CD4-positive, alpha-beta T cell treated with Interleukin-17A for 4 hours (primary cell): ENCODE results near the gene BRI3.

Experiments used
- DNase-seq: peaks from one replicate; pipeline ENCODE4 v3.0.0-alpha.2; 2020; ENCODE audit warnings: mixed read lengths

BRI3 gene

DNA sequence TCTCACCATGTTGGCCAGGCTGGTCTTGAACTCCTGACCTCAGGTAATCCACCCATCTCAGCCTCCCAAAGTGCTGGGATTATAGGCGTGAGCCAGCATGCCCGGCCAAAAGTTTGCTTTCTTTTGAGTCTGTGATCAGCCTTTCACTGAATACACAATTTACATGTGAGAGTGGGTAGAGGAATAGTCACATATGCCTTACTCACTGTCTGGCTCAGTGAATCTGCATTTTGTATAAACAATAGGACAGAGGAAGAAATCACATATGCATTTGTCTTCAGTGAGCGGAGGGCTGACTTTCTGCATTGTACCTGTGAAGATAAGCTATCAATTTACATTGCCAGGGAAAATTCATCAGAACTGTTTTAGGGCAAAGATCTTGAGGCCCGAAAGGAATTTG lies 27.0 kb upstream of the BRI3 start:
- DNase-seq = no peak

GRCh38 chr7:98254951-98255610 lies 26.4 kb upstream of the BRI3 start:
- no peak for DNase-seq

DNA sequence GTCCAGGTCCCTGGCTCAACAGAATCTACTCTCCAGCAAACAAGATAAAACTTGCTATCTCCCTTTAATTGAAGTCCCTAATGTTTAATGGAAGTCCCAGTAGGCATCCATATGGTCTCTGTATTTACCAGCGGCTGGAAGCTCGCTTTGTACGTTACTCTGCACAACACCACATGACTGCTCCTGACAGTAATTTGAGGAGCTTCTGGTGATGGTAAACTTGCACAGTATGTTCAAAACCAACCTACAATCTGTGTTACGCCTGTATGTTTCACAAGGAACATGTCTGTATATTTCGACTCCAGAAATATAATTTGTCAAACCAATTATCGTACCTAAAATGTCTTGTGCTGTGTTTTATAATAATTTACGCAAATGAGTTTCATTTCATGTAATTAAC lies 25.1 kb upstream of the BRI3 start:
- no peak for DNase-seq

DNA sequence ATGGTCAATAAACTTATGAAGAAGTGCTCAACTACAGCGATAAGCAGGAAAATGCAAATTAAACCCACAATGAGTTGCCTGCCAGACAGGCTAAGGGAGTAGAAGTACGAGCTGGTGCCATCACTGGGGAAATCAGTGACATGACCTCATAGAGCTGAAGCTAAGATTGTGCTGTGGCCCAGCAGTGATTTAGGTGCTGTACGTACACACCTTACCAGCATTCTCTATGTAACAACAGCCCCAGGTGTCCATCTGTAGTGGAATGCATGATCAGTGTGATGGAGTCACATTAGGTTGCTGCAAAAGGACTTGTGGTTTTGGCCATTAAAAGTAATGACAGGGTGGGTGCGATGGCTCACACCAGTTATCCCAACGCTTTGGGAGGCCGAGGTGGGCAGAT lies 23.8 kb upstream of the BRI3 start:
- no peak for DNase-seq

- no peak for DNase-seq
Measured at GRCh38 chr7:98265841-98266271, 15.6 kb upstream of the BRI3 start.

DNA sequence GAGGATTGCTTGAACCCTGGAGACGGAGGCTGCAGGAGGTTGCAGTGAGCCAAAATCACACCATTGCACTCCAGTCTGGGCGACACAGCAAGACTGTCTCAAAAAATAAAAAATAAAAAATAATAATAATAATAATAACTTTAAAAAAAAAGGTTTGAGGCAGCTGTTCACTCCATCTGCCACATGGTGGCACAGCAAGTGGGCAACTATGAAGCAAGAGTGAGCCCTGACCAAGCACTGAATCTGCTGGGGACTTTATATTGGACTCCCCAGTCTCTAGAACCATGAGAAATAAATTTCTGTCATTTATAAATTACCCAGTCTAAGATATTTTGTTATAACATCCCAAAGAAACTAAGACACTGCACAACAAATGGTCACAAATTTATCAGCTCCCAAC lies 14.6 kb upstream of the BRI3 start:
- no peak for DNase-seq

DNA sequence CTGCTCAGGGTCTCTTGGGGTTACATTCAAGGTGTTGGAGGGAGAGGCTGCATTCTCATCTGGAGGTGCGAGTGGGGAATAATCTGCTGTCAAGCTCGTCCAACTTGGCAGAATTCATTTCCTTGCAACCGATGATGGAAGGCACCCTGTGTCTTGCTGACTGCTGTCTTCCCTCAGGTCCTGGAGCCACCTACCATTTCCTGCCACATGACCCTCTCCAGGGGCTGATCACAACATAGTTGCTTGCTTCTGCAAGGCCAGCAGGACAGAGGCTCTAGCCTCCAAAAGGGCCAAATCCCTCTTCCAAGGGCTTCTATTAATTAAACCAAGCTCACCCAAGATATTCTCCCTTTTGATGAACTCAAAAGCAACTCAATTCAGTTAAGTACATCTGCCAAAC lies 14.2 kb upstream of the BRI3 start:
- no peak for DNase-seq

GRCh38 chr7:98276241-98276761 lies 5.2 kb upstream of the BRI3 start:
- DNase-seq = no peak

DNA sequence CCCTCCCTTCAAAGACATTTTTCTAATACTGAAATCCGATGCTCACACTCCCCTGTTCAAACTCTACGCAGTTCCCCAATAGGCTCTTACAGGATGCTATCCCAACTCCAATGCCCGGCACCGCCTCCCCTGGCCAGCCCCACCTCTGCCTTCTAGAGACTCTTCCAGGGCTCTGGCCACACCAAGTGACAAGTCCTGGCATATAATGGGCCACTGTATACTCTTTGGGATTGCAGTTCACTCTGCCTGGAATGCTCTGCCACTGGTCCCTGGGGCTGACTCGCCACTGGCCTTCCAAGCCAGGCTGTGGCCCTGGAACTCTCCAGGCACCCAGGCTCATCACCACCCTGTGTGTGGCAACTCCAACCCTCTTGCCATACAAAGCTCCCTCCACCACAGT lies 3.1 kb upstream of the BRI3 start:
- no peak for DNase-seq

- no peak for DNase-seq
Measured at GRCh38 chr7:98278936-98279335, 2.5 kb upstream of the BRI3 start.

DNA sequence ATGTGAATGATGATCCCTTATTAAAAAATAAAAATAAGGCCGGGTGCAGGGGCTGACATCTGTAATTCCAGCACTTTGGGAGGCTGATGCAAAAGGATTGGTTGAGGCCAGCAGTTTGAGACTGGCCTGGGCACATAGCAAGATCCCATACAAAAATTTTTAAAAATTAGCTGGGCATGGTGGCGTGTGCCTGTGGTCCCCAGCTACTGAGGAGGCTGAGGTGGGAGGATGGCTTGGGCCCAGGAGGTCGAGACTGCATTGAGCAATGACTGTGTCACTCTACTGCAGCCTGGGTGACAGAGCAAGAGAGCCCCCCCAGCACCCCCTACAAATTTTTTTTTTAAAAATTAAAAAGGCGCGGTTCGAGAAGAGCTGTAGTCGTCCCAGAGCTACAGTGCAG lies 1.2 kb upstream of the BRI3 start:
- no peak for DNase-seq

DNA sequence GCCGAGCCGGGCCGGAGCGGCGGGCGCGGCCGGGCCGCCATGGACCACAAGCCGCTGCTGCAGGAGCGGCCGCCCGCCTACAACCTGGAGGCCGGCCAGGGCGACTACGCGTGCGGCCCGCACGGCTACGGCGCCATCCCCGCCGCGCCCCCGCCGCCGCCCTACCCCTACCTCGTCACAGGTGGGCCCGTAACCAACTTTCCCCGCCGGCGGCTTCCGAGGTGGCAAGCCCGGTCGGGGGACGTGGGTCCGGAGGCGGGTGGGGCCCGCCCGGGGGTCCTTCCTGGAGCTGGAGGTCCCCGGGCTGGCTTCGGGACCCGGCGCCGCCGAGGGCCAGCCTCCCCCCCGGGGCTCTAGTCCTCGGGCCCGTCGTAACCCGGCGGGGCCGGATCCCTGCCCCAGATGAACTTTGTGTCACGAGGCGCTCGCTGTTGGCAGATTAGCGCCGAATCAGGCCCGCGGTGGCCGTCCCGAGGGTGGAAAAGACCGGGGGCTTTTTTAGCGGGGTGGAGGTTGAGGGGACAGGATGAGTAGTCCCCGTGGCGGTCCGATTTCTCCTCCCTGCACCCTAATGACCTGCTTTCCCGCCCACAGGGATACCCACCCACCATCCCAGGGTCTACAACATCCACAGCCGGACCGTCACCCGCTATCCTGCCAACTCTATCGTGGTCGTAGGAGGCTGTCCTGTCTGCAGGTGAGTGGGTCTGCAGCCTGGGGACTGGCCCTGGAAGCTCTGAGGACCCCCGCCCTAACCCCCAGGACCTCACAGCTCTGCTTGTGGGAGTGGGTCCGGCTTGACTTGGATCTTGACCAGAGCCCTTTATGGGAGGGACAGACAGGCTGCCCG lies 496 bp downstream of the BRI3 start:
- DNase-seq = no peak

- no peak for DNase-seq
Measured at GRCh38 chr7:98282703-98283102, 1.2 kb downstream of the BRI3 start.

DNA sequence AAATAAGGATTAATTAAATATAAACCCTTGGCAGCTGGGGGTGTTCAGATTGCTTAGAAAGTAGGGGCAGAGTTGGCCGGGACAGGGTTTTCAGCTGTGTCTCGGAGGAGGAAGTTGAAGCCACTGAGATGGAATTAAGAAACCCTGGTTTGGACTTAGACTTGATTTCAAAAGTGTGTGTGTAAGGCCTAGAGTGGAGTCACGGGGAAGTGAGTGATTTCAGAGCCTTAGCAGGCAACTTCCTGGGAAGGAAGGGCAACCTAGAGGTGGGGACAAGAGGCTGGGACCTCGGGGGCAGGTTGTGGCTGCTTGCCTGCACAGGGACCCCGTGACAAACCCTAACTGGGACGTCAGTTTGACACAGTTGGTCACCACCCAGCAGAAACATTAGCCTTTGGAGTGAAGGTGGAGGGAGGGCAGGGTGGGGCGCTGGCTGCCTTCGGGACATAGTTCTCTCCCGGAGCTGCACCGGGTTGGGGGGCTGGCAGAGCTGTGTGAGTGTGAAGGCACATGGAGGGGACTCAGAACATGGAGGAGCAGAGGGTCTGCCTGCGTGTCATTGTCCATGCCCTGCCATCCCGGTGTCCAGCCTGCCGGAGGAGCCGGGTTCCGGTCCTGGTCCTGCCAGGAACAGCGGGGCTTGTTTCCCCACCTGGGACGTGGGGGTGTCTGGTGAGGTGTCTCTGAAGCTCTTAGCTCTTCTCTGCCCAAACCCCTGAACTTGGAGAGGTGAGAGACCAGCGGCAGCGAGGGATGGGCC lies 1.8 kb downstream of the BRI3 start:
- no peak for DNase-seq

- no peak for DNase-seq
Measured at GRCh38 chr7:98283887-98284222, 2.4 kb downstream of the BRI3 start.

DNA sequence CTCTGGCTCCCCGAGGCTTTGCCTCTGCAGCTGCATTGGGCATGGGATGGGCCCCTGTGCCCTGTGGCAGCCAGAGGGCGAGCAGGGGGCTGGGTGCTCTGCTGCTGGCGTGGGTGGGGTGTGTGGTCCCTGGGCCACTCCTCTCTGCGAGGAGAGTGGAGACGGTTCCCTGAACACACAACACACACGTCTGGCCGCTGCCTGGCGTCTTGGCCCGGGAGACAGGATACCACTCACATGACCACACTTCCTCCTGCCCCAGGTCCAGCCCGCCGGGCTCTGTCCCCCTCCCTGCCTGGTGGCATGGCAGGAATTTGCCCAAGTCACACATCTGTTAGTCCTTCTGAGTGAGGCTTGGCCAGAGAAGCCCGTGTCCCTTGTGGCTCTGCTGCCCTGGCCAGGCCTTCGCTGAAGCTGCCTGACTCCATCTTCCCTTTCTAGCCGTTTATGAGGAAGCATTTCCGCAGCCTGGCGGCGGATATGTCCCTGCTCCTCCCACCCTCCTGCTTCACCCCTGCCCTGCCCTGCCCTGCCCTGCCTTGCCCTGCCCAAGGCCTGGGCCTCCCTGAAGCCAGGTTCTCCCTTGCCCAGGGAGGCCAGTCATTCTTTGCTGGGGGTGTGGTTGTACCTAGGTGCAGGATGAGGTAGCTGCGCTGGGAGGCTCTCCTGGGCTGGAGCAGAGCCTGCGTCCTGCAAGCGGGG lies 3.0 kb downstream of the BRI3 start:
- DNase-seq = no peak

DNA sequence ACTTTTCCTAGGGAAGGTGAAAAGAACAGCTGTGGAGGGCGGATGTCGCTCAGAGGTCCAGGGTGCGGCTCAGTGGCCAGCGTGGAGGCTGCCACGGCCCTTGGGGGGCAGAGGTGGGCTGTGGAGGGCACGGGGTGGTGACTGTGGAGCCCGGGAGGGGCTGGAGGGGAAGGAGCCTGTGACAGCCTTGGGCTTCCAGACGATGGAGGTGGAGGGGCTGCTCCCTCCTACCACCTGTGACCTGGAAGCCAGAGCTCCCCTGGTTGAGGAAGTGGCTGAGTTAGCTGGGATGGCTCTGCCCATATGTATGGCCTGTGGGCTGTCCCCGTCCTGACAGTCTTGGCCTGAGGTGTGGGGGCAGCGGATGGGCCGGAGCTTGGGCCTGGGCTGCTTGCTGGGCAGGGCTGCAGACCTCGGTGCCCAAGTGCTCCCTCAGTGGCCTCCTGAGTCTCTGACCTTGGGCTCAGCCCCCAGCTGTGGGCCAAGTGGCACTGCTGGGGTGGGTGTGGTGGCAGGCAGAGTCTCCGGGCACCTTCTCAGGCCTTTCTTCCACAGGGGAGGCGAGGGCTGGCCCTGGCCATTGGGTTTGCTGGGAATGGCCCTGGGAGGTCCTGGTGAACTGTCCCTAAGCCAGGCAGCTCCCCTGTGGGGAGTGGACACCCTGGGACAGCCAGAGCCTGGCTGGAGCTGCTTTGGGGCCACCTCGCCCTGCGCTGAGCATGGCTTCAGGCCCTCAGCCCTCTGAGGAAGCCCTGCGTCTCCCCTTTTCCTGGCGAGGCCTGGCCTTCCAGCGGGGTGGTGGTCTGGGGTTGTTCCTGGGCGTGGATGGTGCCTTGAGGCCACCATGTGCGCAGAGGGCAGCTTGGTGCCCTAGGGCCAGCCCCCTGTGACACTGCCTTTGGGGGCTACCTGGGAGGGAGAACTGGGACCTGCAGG lies 3.9 kb downstream of the BRI3 start:
- DNase-seq = no peak

- DNase-seq = no peak
Measured at GRCh38 chr7:98286093-98286539, 4.6 kb downstream of the BRI3 start.

GRCh38 chr7:98286701-98287485 lies 5.4 kb downstream of the BRI3 start:
- no peak for DNase-seq

DNA sequence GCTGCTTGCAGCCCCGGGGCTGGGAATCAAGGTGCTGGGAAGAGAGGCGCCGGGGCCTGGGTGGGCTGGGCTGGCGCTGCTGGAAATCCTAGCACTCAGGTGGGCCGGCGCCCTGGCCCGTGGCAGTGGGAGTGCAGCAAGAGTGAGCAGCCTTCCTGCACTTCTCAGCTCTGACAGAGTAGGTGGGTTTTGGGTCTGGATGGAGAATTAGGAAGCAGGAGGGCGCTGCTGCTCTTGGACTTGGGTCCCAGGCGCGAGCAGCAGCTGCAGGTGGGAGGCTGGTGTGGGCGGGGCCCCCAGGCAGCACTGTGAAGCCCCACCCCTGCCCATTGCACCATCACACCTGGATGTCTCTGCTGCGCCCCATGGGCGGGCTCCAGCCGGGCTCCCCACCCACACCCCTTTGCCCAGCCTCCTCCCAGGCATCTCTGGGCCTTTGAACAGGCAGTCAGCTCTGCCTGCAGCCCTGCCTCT lies 6.0 kb downstream of the BRI3 start:
- DNase-seq = no peak
